Hepatocyte (in vitro differentiated cells): ENCODE results near the gene BUD31. TPM values are rescaled to one million over a fixed set of nuclear protein-coding genes. Genes with fewer than 3 reads are reported as not detected.

ENCODE experiments used
- DNase-seq: peaks from one replicate; pipeline ENCODE4 v3.0.0-alpha.2; 2016; ENCODE audit warnings: low spot score
- H2AFZ ChIP-seq: fragments of 200-600 bp; sonication (generic); 2 replicates; pipeline ENCODE4 v1.6.0; 2016; ENCODE audit warnings: antibody characterized with exemption, mild to moderate bottlenecking
- H3K27ac ChIP-seq: fragments of 200-600 bp; sonication (generic); 2 replicates; pipeline ENCODE4 v1.5.1; 2016; ENCODE audit warnings: mild to moderate bottlenecking
- H3K27me3 ChIP-seq: fragments of 200-600 bp; sonication (generic); 2 replicates; pipeline ENCODE4 v1.6.1; 2016
- H3K36me3 ChIP-seq: fragments of 200-600 bp; sonication (generic); replicated peaks from 2 replicates; pipeline ENCODE4 v1.5.1; 2016; ENCODE audit warnings: low read depth; ENCODE audit not compliant: insufficient read depth
- H3K4me1 ChIP-seq: fragments of 200-600 bp; sonication (generic); 2 replicates; pipeline ENCODE4 v1.5.1; 2016; ENCODE audit warnings: mild to moderate bottlenecking, moderate library complexity; ENCODE audit not compliant: insufficient read depth
- H3K4me2 ChIP-seq: fragments of 200-600 bp; sonication (generic); 2 replicates; pipeline ENCODE4 v1.6.0; 2016
- H3K4me3 ChIP-seq: fragments of 200-600 bp; sonication (generic); 2 replicates; pipeline ENCODE4 v1.5.1; 2016; ENCODE audit warnings: mild to moderate bottlenecking
- H3K79me2 ChIP-seq: fragments of 200-600 bp; sonication (generic); 2 replicates; pipeline ENCODE4 v1.6.0; 2017; ENCODE audit warnings: mild to moderate bottlenecking
- H3K9me2 ChIP-seq: fragments of 200-600 bp; sonication (generic); replicated peaks from 2 replicates; pipeline ENCODE4 v1.6.0; 2017; ENCODE audit warnings: mild to moderate bottlenecking; ENCODE audit not compliant: insufficient read depth
- H3K9me3 ChIP-seq: fragments of 200-600 bp; sonication (generic); 2 replicates; pipeline ENCODE4 v1.5.1; 2016; ENCODE audit warnings: low read depth, mild to moderate bottlenecking
- H4K20me1 ChIP-seq: fragments of 200-600 bp; sonication (generic); 2 replicates; pipeline ENCODE4 v1.6.0; 2016; ENCODE audit warnings: mild to moderate bottlenecking; ENCODE audit not compliant: insufficient read depth, poor library complexity, severe bottlenecking
- EZH2 ChIP-seq: fragments of 200-600 bp; sonication (generic); IDR thresholded peaks from 2 replicates; pipeline ENCODE4 v1.6.1; 2016; ENCODE audit warnings: antibody characterized with exemption, mild to moderate bottlenecking, borderline replicate concordance
- EZH2phosphoT487 ChIP-seq: fragments of 200-600 bp; sonication (generic); IDR thresholded peaks from one replicate; pipeline ENCODE4 v1.6.1; 2018; ENCODE audit warnings: antibody characterized with exemption, mild to moderate bottlenecking, low read depth, moderate library complexity; ENCODE audit not compliant: unreplicated experiment, severe bottlenecking
- WGBS: methylation state at CpG from one replicate; pipeline ENCODE4 v1.1.6; 2016; ENCODE audit warnings: low lambda C conversion rate; ENCODE audit errors: missing lambda C conversion rate; 5-methylcytosine and 5-hydroxymethylcytosine counted together
- polyA plus RNA-seq: library from polyadenylated mRNA; unstranded; fragments of >200 nt; fragmentation: Nextera tagmentation; extraction: Ambion mirVana; gene quantifications from 2 replicates; pipeline ENCODE4 v1.2.1, GENCODE V29; 2016
- total RNA-seq: library from RNA; depleted of rRNA; stranded (reverse); fragments of >200 nt; gene quantifications from 2 replicates; pipeline ENCODE4 v1.2.3, GENCODE V29; 2014
- TF ChIP-seq, protein P1 (sequence below): fragments of 200-600 bp; sonication (generic); IDR thresholded peaks from 2 replicates; pipeline ENCODE4 v1.5.1; 2016; ENCODE audit warnings: antibody characterized with exemption, mild to moderate bottlenecking; ENCODE audit not compliant: poor library complexity

Gene BUD31
- total and polyA plus RNA-seq, 2 experiments from 2014 or later = 77.5 to 233 TPM

DNA sequence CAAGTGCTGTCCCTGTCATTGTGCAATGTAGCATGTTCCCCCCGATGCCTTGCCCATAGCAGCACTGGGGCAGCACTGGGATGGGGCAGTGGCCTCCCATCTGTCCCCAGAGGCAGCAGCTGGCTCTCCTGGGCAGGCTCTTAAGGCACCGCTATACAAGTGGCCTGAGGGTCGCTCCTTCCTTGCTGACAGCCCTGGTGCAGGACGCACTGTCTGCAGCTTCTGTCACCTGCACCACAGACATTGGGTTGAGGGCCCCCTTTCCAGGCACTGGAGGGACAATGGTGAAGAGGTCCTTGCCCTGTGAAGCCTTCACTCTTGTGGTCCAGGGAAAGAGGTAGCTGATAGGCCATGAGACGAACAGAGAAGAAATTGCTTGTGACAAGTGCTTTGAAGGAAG, 40.6 kb downstream of the BUD31 start:
- WGBS = 95% methylated on average over 5 of the region's 5 CpGs
- DNase-seq = no peak
- H3K4me2 ChIP-seq = no peak overlapping the region

DNA sequence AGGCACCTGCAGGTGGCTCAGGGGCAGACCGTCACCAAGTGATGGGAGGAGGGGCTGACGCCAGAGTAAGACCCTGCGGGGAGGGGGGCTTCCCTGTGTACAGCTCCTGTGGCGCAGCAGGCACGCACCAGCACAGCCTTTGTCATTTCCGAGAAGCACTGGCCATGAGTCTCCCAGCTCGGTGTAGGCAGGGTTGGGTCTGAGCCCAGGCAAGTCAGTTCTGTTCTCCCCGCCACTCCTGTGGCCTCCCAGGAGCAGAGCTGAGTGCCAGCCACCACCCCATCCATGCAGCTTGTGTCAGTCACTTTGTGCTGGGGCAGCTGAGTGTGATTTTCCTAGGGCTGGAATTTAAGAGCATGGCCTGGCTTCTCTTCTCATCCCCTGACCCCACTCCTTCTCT, 43.2 kb downstream of the BUD31 start:
- Histone ChIP-seq H2AFZ (no peak overlapping the region), H3K27me3 (no peaks in the 10 kb centered on the region), H3K36me3 (no peaks in the 10 kb centered on the region), H3K27ac (no peak overlapping the region), H3K9me3 (no peaks in the 10 kb centered on the region), H3K79me2 (peaks cover 6% of the 10 kb centered on the region), H4K20me1 (no peaks in the 10 kb centered on the region), H3K4me1 (no peaks in the 10 kb centered on the region), H3K9me2 (no peaks in the 10 kb centered on the region), H3K4me3 (no peak overlapping the region), H3K4me2 (no peak overlapping the region)
- TF ChIP-seq, protein P1, sequence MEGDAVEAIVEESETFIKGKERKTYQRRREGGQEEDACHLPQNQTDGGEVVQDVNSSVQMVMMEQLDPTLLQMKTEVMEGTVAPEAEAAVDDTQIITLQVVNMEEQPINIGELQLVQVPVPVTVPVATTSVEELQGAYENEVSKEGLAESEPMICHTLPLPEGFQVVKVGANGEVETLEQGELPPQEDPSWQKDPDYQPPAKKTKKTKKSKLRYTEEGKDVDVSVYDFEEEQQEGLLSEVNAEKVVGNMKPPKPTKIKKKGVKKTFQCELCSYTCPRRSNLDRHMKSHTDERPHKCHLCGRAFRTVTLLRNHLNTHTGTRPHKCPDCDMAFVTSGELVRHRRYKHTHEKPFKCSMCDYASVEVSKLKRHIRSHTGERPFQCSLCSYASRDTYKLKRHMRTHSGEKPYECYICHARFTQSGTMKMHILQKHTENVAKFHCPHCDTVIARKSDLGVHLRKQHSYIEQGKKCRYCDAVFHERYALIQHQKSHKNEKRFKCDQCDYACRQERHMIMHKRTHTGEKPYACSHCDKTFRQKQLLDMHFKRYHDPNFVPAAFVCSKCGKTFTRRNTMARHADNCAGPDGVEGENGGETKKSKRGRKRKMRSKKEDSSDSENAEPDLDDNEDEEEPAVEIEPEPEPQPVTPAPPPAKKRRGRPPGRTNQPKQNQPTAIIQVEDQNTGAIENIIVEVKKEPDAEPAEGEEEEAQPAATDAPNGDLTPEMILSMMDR = no peak
- TF ChIP-seq EZH2 (no peak), EZH2phosphoT487 (no peak)
- DNase-seq = no peak
- WGBS = 89% methylated on average over 8 of the region's 8 CpGs

More for the DNA sequence above, 40.6 kb downstream of the BUD31 start:
- no peak overlapping the region for H3K27ac ChIP-seq
- TF ChIP-seq, protein P1 = no peak
- H2AFZ ChIP-seq = no peak overlapping the region
- H3K79me2 ChIP-seq = peaks cover 9% of the 10 kb centered on the region
- no peak overlapping the region for H3K4me3 ChIP-seq
- H3K9me2 ChIP-seq = no peaks in the 10 kb centered on the region
- H4K20me1 ChIP-seq = no peaks in the 10 kb centered on the region
- no peaks in the 10 kb centered on the region for H3K27me3 ChIP-seq
- no peaks in the 10 kb centered on the region for H3K9me3 ChIP-seq
- H3K36me3 ChIP-seq = no peaks in the 10 kb centered on the region
- no peaks in the 10 kb centered on the region for H3K4me1 ChIP-seq

DNA sequence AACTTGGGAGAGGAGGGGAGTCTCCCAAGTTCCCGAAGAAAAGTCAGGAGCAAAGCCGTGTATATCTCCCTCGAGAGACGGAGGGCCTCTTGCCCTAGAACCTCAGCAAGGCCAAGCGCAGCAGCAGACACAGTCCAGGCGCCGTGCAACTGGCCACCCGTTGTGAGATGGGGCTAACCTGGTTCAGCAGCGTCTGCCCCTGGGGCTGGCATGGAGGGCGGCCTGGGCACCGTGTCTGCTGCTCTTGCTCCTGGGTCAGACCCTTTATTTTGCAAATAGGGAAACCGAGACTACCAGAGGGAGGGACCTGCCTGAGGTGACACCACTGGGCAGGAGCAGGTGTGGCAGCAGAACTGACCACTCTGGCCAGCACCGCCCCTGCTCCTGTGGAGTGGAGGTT, 43.8 kb downstream of the BUD31 start:
- Histone ChIP-seq H3K9me3 (no peaks in the 10 kb centered on the region), H3K4me2 (no peak overlapping the region), H3K79me2 (peaks cover 6% of the 10 kb centered on the region), H3K9me2 (no peaks in the 10 kb centered on the region), H3K4me1 (no peaks in the 10 kb centered on the region), H3K36me3 (no peaks in the 10 kb centered on the region), H3K27ac (no peak overlapping the region), H3K27me3 (no peaks in the 10 kb centered on the region), H4K20me1 (no peaks in the 10 kb centered on the region), H3K4me3 (no peak overlapping the region), H2AFZ (no peak overlapping the region)
- 94% methylated on average over 13 of the region's 13 CpGs for WGBS
- DNase-seq = no peak
- no peak for TF ChIP-seq EZH2phosphoT487
- TF ChIP-seq EZH2 = no peak
- TF ChIP-seq, protein P1 = no peak

DNA sequence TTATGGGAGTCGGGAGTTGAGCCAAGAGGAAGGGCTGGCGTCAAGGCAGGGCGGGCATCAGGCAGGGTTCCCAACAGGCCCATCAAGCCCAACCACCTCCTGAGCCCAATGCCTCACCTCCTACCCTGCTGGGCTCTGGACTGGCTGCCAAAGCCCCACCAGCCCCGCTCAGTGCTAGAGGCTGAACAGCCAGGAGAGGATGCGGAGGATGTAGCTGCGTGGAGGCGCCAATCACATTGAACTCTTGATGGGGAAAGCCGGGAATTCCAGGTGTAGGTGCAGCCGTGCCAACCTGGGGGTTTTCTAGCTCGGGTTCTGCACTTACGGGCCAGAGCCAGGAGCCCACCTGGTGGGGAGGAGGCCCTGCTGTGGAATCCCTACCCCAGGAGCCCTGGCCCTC, 44.3 kb downstream of the BUD31 start:
- Histone ChIP-seq H3K27ac (no peak overlapping the region), H3K4me1 (no peaks in the 10 kb centered on the region), H2AFZ (no peak overlapping the region), H3K36me3 (no peaks in the 10 kb centered on the region), H3K9me2 (no peaks in the 10 kb centered on the region), H4K20me1 (peaks cover 5% of the 10 kb centered on the region), H3K4me3 (no peak overlapping the region), H3K27me3 (no peaks in the 10 kb centered on the region), H3K4me2 (no peak overlapping the region), H3K79me2 (peaks cover 7% of the 10 kb centered on the region), H3K9me3 (no peaks in the 10 kb centered on the region)
- DNase-seq = no peak
- TF ChIP-seq EZH2 (no peak), EZH2phosphoT487 (no peak)
- TF ChIP-seq, protein P1 = no peak
- WGBS = 98% methylated on average over 11 of the region's 11 CpGs
